ENCODE data around the gene CENPX.

- TF ChIP-seq KDM6A (CRISPR knock-in tag; IDR thresholded peaks at IDR 0.05; ENCODE audit: low read depth) (no peak), ZFX (CRISPR knock-in tag; IDR thresholded peaks at IDR 0.05; ENCODE audit: low read depth) (no peak), CBX2 (IDR thresholded peaks at IDR 0.05; ENCODE audit: low read depth, low read length) (no peak), CBX2 (CRISPR knock-in tag; IDR thresholded peaks at IDR 0.05; ENCODE audit: low read depth) (no peak), CBFB (CRISPR knock-in tag; IDR thresholded peaks at IDR 0.05) (no peak), ZNF343 (CRISPR knock-in tag; IDR thresholded peaks at IDR 0.05) (no peak), ATF1 (CRISPR knock-in tag; IDR thresholded peaks at IDR 0.05) (no peak), CTCF (CRISPR knock-in tag; IDR thresholded peaks at IDR 0.05) (no peak), ZNF766 (CRISPR knock-in tag; IDR thresholded peaks at IDR 0.05; ENCODE audit: borderline replicate concordance) (no peak)
Observed at GRCh38 chr17:82047379-82047778, 24.7 kb upstream of the CENPX start.

Measured in HepG2 (cell line).